Islet precursor cell (in vitro differentiated cells): ENCODE measurements around the gene SPTBN1.
"Not testable (repeated sequence)": the region's sequence is repeated elsewhere in the genome, so short reads cannot be mapped to it uniquely, and the experiment has no call there.

Source experiments
- DNase-seq: peaks from one replicate; pipeline ENCODE4 v3.0.0-alpha.2; 2018

The SPTBN1 gene

DNA sequence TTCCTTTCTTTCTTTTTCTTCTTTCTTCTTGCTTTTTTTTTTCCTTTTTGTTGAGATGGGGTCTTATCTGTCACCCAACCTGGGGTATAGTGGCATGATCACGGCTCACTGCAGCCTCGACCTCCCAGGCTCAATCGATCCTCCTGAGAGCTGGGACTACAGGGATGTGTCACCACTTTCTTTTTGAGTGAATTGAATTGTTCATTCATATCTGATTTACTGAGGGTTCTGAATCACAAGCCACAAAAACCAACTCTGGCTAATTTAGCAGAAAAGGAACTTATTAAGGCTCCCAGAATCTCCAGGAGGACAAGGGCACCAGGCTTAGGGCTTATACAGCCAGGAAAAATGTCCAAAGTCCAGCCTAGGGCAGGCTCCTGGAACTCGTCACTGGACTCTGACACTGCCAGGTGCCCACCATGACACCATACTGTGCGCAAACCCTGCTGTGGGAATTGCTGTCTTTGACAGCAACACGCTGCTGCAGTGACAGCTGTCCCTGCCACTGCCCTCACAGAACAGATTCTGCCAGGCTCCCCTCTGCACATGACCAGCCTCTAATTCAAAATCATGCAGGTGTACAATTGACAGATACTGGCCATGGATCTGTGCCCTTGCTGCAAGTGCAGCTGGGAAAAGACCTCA, 224.4 kb downstream of the SPTBN1 start:
- DNase-seq, result peak; percentile 49

DNA sequence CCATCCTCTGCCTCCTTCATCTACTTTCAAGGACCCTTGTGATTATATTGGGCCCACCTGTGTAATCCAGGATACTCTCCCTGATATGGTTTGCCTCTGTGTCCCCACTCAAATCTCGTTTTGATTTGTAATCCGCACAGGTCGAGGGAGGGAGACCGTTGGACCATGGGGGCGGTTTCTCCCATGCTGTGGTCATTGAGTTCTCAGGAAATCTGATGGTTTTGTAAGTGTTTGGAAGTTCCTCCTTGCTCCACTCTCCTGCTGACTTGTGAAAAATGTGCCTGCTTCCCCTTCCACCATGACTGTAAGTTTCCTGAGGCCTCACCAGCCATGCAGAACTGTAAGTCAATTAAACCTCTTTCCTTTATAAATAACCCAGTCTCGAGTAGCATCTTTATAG, 225.3 kb downstream of the SPTBN1 start:
- no peak for DNase-seq

DNA sequence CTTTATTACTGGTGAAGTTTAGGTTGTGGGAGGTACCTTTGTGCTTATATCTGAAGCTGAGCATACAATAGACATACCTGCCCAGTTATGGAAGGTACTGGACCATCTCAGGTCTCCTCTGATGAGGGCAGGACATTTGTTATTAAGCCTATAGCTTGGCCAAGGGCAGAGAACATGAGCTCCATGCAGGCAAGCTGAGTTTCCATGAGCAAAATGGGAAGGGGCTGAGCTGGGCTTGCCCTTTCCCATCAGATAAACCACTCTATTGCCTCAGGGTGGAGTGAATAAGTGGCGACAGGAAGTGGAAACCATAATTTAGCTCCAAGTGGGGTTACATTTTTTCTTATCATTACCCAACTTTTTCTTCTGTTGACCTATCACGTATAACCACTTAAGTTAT, 227.5 kb downstream of the SPTBN1 start:
- no peak for DNase-seq

DNA sequence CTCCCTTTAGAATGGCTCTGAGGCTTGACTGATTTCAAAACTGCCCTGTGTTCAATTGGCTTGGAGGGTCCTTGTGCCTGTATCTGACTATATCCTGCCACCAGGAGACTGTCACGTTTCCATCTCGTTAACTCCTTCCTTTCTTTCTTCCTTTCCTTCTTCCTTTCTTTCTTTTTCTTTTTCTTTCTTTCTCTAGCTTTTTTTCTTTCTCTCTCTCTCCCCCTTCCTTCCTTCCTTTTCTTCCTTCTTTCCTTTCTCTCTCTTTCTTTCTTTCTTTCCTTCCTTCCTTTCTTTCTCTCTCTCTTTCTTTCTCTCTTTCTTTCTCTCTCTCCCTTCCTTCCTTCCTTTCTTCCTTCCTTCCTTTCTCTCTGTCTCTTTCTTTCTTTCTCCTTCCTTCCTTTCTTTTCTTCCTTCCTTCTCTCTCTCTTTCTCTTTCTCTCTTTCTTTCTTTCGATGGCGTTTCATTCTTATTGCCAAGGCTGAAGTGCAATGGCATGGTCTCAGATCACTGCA, 229.2 kb downstream of the SPTBN1 start:
- DNase-seq, result no peak

DNA sequence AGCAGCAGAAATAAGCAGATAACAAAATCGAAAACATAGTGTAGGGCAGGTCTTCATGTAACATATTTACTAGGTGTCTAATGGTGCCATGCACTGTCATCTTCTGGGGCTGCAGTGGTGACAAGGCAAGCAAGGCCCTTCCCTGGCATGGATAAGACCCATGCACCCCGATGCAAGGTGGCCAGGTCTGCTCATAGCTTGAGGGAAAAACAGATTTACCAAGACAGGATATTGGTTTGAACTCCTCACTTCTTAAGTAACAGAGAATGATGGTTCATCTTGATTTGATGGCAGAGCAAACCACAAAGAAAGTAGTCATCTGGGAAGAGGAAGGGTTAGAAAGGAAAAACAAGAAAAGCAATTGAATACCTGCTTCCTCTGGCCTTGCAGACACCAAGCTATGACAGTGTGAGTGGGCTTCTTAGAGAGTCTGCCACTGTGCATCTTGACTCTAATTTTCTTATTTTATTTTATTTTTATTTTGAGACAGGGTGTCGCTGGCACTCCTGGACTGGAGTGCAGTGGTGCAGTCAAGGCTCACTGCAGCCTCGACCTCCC, 231.5 kb downstream of the SPTBN1 start:
- no peak for DNase-seq

DNA sequence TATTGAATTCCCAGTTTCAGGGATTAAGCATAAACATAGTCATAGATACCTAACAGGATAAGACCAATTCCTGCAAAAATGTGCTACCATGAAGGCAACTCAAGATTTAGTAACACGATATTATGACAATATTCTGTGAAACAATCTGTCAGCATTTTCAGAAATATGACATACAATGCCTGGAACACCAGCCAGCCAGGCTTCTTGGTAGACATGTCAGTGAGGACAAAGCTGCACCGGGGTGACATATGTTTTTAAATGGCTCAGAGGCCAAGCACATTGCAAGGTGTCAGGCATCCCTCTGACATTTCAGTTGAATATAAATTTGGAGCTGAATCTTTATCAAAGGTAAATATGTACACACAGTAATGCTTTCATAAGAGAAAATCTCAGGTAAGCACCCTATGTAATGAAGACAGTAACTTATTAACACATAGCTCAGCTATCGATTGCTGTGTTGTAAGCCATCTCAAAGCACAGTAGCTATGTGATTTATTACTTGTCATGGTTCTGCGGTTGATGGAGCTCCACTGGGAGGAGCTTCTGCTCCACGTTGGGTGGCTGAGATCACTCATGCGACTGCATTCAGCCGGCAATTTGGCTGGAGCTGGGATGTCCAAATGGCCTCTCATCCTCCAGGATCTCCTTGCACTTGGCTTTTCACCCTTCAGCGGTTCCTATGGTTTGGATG, 235.5 kb downstream of the SPTBN1 start:
- DNase-seq, result peak; percentile 38

DNA sequence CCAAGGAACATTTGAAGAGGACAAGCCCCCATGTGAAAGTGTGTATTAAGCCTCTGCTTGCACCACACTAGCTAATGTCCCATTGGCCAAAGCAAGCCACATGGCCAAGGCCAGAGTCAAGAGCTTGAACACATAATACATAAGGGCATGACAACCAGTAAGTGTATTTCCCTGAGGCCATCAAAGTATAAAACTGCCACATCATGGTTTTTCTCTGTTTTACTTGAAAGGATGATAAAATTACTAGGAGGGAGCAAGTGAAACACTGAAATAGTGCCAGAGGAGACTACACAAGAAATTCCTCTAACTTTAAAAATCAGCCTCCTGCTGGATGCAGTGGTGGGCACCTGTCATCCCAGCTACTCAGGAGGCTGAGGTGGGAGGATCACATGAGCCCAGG, 236.4 kb downstream of the SPTBN1 start:
- no peak for DNase-seq

DNA sequence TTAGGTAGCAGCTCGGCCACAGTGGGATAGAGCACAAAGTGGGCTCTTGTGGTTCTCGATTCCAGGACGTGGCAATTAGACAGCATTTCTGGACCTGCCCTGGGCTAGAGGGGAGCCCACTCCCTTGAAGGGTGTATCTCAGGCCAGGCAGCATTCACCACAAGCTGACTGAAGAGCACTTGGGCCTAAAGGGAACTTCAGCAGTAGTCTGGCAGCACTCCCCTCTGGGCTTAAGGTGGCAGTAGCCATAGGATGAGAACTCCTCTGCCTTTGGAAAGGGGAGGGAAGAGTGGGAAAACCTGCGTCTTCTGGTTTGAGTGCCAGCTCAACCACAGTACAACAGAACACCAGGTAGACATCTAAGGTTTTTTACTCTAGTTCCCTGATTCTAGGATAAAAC, 239.3 kb downstream of the SPTBN1 start:
- no peak for DNase-seq

DNA sequence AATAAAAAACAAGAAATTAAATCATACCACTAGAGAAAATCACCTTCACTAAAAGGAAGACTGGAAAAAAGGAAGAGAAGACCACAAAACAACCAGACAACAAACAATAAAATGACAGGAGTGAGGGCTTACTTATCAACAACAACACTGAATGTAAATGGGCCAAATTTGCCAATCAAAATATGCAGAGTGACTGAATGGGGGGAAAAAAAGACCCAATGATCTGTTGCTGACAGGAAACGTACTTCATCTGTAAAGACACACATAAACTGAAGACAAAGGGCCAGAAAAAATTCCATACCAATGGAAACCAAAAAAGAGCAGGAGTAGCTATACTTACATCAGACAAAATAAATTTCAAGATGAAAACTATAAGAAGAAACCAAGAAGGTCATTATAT, 241.8 kb downstream of the SPTBN1 start:
- DNase-seq, result no peak

DNA sequence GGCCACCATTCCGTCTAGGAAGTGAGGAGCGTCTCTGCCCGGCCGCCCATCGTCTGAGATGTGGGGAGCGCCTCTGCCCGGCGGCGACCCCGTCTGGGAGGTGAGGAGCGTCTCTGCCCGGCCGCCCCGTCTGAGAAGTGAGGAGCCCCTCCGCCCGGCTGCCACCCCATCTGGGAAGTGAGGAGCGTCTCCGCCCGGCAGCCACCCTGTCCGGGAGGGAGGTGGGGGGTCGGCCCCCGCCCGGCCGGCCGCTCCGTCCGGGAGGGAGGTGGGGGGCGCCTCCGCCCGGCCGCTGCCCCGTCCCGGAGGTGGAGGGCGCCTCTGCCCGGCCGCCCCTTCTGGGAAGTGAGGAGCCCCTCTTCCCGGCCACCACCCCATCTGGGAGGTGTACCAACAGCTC, 242.8 kb downstream of the SPTBN1 start:
- DNase-seq, result not testable (repeated sequence)

DNA sequence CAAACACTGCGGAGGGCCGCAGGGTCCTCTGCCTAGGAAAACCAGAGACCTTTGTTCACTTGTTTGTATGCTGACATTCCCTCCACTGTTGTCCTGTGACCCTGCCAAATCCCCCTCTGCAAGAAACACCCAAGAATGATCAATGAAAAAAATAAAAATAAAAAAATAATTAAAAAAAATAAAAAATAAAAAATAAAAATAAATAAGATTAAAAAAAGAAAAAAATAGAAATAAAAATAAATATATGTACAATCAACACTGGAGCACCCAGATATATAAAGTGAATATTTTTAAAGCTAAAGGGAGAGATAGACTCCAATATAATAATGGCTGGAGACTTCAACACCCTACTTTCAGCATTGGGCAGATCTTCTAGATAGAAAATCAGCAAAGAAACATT, 243.5 kb downstream of the SPTBN1 start:
- DNase-seq, result no peak

DNA sequence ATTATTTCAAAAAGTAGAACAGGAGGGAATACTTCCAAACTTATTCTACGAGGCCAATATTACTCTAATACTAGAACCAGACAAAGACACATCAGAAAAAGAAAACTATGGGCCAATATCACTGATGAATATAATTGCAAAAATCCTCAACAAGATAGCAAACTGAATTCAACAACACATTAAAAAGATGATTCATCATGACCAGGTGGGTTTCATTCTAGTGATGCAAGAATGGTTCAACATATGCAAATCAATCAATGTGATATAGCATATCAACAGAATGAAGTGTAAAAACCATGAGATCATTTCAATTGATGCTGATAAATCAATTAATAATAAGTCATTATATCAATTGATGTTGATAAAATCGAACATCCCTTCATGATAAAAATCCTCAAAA, 244.9 kb downstream of the SPTBN1 start:
- DNase-seq, result no peak

DNA sequence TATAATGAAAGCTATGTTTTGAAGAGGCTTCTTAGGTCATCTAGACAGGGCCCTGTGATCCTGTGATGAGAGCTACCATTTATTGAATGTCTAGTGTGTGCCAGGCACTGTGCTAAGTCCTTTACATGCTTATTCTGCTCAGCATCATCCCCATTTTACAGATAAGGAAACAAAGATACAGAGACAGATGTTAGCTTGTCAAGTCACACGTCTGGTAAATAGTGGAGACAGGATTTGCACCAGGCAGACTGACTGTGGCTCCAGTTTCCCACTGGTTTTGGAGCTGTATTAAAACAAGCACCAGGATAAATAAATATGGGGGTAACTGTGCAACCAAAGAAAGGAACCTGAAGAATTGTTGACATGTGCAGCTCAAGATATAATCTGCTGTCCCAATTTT, 248.1 kb downstream of the SPTBN1 start:
- no peak for DNase-seq

DNA sequence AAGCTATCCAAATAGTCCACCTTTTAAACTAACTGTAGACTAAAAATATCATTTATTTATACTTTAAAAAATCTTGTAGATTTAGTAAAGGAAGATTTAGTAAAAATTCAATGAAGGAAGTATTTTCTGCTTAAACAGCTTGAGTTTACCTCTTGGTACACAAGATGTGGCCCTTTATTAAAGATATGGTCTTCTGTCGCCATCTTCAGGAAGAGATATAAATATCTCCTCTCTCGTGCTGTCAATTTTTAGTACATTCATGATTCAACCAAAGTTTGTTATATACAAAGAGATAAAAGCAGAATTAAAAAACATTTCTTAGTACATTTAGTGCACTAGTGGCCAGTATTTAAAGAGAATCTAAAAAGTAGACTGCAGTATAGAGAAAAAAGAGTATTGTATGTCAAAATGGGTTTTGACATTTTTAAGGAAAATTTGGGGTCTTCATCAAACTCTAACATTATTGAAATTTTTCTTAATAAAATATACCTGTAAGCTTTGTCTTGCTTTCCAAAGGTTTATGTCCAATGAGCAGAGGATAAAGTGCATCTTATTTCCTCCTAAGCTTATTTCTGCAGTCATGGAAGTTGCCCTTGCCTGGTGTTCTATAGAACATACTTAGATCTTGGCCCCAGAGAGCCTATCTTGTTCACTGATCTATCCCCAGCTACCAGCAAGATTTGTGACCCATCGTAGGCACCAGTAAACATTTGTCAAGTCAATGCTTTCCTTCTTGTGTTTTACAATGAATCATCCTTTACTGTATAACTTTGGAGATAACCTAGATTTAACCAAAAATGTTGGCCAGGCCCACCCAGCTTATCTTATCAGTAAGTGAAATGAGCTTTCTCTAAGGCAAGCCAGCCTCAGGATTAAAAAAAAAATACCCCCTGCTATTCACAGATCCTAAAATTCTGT, 248.8 kb downstream of the SPTBN1 start:
- DNase-seq, result no peak

DNA sequence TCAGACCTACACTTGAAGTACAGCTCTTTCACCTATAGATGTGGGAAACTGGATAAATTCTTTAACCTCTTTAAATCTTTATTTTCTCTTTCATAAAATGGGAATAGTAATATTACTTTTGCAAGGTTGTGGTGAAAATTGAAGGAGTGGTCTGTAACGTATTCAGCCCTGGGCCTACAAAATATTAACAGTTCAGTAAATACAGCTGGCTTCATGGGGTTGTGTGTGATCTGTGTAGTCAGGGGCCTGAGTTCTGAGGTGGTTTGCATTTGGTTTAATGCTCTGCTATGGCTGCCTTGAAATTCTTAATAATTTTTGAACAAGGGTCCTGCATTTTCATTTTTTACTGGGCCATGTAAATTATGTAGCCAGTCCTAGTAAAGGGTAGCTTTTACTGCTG, 250.5 kb downstream of the SPTBN1 start:
- DNase-seq, result no peak

DNA sequence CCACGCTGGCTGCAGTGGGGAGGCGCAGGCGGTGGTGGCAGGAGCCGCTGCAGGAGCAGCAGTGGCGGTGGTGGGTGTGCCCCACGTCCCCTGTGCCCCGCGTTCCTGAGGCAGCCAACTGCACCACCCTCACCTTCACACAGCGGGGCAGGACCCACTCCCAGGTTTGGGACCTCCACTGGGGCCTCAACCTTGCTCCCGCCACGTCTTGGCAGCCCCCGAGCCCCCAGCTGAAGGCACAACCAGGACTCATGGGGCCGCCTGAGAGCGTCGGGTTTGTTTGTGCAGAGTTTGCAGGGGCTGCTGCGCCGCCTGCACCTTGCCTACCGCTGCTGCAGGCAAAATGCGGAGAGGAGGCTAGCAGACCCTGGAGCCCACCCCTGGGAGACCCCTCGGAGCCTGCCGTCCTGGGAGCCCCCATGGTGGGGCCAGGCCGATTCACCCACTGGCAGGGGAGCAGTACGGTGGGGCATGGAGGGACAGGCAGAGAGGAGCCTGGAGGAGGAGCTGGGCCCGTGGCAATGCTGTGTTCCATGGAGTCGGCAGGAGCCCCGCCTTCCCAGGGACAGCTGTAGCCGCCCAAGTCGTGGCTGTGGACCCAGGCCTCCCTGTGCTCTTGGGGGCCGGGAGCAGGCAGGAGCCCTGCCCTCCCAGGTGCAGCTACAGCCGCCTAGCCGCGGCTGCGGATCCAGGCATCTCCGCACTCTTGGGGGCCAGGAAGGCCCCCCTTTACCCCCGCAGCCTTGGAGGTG, 252.6 kb downstream of the SPTBN1 start:
- DNase-seq, result peak; percentile 83

DNA sequence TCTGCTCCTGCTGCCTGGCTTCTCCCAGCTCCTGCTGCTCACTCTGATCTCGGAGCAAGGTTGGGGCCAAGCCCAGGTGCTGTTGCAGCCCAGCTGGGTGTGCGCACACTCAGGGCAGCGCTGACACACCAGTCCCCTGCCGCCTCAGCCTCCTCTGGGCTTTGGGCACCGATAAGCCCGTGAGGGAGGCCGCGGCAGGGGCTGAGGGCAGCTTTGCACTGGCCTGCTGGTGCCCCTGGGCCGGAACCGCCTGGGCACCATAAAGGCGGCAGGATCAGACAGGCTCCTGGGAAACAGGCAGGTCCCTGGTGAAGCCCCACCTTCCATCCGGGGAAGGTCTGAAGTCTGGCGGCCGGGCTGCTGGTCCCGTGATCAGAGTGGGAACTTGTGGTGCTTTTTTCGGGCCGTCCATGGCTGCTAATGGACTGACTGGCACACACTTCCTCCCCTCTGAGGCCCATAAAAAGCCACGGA, 253.2 kb downstream of the SPTBN1 start:
- peak; percentile 73 for DNase-seq

DNA sequence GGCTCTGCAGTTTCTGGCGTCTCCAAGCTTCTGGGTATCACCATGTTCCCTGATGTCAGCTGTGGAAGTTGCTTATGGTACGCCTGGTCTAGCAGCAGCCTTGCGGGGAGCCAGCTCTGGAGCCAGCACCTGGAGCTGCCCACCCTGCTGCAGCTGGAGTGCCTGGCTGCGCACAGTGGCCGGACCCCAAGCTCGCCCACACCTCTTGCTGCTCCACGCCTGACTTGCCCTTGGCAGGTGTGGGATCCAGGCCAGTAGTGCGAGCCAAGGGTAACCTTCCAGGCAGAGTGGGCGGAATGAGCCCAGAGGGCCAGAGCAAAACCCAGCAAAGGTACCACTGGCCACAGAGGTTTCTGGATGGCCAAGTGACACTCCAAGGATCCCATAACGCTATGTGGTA, 254.1 kb downstream of the SPTBN1 start:
- peak; percentile 43 for DNase-seq

DNA sequence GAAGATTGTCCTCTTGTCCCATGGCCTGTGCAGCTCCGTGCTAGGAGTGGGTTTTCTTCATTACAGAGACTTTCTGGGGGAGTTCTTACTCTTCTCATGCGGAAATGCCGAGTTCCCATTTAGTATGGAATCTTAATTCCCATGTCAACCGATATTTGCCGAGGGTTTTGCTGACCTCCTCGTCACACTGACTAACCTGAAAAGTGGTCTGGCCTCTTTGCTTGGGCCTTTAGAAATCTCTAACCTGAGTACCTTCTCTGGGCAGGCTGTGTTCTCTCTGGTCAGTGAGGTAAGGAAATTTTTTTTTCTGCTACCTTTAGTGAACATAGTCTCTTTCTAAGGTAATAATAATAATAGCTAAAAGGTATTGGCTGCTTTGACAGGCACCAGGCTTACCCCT, 256.4 kb downstream of the SPTBN1 start:
- DNase-seq, result no peak

DNA sequence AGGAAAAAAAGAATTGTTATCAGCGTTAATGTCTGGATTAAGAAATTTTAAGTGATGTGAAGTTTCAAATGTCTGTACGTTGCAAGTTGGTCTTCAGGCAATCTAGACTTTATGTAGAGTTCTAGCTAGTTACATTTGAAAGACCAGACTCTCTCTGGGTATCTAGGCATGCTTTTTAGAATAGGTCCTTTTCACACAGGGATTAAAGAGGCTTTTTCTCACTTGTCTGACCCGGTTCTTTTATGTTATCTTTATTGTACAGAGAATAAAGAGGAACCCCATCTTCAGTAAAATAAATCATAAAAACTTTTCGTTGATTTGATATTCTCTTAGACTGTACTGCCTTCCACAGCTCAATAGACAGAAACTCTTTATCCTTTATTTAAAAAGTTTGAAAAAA, 258.9 kb downstream of the SPTBN1 start:
- no peak for DNase-seq

DNA sequence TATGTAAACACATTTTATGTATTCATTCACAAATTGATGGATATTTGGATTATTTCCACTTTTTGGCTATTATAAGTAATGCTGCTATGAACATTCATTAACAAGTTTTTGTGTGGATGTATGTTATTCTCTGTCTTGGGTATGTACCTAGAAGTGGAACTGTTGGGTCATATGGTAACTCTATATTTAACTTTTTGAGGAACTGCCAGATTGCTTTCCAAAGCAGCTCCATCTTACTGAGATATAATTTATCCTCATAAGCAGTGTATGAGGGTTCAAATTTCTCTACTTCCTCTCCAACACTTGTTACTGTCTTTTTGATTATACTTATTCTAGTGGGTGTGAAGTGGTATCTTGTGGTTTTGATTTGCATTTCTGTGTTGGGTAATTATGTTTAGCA, 260.2 kb downstream of the SPTBN1 start:
- DNase-seq, result no peak

DNA sequence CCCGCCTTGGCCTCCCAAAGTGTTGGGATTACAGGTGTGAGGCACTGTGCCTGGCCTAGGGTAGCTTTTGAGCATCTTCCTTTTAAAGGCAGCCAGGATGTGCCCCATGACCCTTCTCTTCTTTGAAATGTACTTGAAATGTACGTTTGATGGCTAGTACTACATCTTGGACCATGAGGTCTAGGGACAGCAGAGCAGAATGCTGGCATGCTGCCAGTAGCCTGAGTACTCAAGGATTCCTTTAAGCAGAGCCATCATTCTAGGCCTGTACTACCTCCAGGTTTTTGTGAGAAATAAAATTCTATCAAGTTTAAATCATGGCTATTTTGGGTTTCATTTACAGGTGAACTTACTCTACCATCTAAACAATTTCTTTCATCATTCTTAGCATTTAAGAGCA, 264.4 kb downstream of the SPTBN1 start:
- no peak for DNase-seq
